ENCODE data around the gene DBN1. TPM values are rescaled to one million over a fixed set of nuclear protein-coding genes. Genes with fewer than 3 reads are reported as not detected.
A peak's percentile ranks its signal among the peaks of the same experiment; 100 is the strongest.

DBN1 gene
- total RNA-seq, 1 donor from 2014 or later = 41.5 TPM

DNA sequence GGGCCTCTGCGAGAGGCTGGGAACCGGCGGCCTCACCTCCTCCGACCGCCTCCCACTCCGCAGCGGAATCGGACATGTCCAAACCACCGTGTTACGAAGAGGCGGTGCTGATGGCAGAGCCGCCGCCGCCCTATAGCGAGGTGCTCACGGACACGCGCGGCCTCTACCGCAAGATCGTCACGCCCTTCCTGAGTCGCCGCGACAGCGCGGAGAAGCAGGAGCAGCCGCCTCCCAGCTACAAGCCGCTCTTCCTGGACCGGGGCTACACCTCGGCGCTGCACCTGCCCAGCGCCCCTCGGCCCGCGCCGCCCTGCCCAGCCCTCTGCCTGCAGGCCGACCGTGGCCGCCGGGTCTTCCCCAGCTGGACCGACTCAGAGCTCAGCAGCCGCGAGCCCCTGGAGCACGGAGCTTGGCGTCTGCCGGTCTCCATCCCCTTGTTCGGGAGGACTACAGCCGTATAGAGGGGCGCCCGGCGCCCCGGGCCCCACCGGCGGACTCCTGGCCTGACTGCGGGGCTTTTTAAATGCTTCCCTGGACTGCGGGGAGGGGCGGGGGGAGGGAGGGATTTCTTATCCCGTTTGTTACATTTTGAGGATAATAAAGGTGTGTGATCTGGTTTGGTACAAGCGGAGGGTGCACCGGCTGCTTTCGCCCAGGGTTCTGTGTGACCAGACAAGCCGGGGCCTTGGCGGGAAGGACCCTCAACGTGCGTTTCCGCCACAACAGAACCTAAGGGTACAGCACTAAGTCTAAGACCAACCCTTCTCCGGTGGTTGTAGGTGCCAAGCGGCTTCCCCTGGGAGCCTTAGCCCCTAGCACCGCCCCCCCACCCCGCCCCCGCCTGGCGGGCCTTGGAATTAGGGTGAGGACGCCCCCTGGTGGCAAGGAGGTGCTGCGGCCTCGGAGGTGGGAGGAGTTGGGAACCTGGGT lies 17.5 kb downstream of the DBN1 start:
- peak; percentile 95 for DNase-seq (ENCODE audit: low spot score)

DNA sequence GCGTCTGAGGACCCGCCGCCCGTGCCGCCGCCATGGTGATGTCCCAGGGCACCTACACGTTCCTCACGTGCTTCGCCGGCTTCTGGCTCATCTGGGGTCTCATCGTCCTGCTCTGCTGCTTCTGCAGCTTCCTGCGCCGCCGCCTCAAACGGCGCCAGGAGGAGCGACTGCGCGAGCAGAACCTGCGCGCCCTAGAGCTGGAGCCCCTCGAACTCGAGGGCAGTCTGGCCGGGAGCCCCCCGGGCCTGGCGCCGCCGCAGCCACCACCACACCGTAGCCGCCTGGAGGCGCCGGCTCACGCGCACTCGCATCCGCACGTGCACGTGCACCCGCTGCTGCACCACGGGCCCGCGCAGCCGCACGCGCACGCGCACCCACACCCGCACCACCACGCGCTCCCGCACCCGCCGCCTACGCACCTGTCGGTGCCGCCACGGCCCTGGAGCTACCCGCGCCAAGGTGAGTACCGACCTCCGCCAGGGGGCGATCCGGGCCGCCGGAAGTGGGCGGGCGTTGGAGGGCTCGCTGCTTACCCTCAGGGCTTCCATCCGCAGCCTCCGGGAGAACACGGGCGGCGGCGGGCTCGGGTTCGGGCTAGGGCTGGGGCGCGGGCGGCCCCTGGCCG lies 18.3 kb downstream of the DBN1 start:
- DNase-seq (ENCODE audit: low spot score) = peak; percentile 89

DNA sequence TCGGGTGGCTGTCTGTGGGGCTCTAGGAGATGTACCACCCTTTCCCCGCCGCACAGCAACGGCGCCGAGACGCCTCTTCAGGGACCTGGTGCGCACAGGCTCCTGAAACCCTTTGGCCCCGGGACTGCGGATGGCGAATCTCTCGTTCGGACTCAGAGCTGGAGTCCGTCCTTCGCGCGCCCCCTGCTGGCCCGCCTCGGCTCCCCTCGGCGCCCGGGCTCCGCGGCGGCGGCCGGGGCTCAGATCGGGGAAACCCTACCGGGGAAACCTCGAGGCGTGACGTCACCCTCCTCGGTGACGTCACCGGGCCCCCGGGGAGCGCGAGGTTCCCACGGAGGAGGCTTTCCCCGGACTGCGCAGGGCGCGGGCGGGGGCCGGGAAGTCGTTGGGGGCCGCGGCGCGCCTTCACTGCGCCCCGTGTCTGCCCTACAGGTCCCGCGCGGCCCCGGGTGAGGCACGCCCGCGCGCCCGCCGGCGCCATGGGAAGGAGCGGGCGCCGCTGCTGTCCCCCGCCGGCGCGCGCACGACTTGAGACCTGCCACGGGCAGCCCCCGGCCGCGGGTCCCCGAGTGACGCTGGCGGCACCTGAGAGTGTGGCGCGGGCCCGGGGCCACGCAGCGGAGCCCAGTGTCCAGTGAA lies 18.9 kb downstream of the DBN1 start:
- peak; percentile 93 for DNase-seq (ENCODE audit: low spot score)

DNA sequence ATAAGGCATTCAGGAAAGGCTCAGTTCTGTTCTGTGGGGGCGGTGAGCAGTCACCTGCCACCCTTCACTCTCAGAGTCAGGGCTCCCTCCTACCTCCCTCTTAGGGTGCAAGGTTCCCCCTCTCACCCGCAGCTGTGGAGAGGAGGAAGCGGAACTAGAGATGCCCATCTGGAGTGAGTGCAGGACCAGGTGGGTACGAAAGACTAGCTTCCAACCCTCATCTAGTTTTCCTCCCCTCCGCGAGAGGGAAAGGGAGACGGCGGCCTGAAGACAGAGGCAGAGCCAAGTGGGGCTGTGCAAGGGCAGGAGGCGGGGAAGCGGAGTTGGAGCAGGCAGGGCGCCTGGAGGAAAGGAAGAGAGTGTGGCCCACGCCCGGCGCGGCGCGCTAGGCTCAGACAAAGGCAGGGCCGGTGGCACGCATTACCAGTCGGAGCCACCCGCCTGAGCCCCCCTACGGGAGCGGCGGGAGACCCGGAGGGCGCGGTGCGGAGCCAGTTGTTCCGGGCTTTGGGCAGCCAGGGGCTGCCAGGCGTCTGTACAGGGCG lies 19.5 kb downstream of the DBN1 start:
- no peak for DNase-seq (ENCODE audit: low spot score)

DNA sequence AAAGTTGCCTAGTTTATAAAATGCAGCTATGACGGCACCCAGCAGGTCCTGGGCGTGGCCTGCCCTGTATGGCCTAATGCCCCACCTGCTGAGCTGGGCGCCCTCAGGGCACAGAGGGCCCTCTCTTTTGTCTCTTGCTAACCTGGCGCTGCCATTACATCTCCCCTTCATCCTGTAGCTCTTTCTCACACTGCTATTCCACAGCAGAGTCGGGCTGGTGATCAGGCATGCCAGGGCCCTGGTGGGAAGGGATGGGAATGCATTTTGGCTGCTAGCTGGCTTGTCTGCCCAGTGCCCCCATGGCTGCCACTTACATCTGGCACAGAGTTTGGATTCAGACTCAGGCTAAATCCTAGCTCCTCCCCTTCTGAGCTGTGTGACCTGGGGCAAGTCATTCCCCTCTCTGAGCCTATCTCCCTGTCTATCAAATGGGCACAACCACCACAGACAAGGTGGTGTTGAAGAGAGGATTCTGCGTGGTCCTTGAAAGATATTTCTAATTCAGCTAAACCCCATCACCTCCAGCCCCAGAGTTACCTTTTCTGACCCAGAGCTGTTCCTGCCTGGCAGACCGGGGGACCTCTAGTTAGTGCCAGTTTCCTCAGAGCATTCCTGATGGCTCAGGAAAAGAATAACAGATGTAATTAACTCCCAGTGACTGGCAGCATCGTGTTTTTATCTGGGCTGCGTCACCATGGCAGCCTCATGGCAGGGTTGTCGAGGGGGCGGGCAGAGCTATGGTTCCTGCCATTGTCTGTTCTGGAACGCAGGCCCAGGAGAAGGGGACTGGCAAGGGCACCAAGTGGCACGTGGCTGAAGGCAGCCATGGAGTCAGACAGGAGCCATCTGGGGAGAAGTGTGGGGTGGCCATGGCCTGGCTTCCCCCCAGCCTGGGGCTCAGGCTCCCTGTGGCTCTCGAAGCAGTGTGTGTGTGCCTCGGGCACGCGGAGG lies 20.5 kb downstream of the DBN1 start:
- DNase-seq (ENCODE audit: low spot score) = no peak

DNA sequence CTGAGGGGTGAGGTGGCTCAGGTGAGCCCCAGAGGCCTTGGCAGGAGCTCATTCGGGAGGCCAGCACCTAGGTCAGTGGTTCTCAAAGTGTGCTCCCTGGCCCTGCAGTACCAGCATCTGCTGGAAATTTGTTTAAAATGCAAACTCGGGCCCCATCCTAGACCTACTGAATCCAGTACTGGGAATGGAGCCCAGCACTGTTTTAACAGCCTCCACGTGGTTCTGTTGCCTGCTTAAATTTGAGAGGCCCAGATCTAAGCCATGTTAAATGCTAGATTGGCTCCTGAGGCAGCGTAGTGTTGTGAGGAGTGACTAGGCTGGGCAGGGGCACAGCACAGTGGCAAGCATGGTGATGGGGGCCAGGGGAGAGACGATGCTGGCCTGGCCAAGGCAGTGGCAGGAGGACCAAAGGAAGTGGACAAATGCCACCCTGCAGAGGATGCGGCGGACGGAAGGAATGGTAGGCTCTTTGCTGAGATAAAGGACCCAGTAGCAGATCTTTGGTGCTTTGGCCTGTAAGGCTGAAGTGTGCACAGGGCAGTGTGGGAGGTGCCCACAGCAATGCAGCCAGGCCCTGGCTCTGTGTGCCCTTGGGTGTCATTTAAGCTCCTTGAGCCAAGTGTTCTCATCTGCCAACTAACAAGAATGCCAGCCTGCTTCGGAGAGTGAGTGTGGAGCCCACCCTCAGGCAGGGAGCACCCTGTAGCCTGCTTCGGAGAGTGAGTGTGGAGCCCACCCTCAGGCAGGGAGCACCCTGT lies 22.6 kb downstream of the DBN1 start:
- no peak for DNase-seq (ENCODE audit: low spot score)

DNA sequence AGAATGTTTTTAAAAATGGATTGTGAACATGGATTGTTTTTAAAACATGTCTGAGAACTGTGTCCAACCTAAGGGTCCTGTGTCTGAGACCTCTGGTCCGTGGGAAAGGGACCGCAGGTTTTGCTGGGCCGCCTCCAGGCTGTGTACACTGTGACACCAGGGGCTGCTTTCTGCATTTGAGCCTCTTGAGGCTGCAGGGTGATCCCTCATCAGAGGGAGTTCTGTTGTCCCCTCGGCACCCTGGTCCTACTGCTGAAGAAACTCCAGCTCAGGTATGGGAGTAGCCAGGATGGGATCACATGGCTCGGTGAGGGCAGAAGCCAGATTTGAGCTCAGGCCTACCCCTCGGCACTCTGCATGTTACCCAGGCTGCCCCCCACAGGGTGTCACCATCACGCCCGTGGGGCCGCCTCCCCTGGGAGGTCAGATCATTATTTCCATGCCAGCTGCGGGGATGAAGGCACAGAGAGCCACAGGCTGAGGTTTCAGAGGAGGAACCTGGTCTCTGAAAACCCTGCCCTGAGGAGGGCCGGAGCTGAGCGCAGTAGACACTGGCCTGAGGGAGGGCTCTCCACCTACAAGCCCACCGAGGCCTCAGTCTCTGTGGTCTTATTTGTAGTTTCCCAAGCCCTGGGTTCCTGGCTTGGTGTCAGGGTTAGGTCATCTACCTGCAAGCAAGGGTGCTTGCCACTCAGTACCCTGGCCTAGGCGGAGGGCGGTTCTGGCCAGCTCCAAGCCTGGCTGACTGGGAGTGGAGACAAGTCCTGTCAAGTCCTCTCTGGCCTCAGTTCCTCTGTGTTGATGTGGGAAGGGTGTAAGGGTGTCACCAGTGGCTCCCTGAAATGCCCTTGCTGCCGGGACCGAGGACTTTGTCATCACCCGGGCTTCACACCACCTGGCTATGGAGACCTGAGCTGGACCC lies 24.0 kb downstream of the DBN1 start:
- DNase-seq (ENCODE audit: low spot score) = no peak

DNA sequence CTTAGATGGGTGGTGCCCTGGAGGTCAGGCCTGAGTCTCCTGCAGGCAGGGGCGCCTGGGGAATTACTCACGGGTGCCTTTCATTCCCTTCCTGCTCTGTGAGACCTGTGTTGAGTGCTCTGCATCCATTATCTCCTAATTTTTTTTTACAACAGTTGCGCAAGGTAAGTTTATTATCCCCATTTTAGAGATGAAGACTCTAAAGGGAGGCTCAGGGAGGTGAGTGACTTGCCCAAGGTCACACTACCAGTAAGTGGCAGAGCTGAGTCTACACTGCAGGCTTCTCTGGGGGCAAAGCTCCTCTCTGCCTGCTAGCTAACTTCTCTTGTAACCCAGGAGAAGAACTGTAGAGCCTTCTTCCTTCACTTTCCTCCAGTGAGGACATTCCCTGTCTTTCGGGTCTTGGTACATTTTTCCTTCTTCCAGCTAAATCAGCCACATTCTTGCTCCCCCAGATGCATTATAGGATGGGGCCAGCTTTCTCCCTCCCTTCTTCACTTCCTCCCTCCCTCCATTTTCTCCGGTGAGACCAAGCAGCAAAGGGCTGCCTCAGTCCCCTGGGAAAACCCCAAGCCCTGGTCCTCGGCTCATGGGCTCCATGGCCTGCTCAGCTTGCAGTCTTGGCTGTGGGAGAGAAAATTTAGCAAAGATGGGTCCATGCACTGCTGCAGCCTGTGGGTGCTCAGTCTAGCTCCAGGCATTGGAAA lies 25.0 kb downstream of the DBN1 start:
- no peak for DNase-seq (ENCODE audit: low spot score)

DNA sequence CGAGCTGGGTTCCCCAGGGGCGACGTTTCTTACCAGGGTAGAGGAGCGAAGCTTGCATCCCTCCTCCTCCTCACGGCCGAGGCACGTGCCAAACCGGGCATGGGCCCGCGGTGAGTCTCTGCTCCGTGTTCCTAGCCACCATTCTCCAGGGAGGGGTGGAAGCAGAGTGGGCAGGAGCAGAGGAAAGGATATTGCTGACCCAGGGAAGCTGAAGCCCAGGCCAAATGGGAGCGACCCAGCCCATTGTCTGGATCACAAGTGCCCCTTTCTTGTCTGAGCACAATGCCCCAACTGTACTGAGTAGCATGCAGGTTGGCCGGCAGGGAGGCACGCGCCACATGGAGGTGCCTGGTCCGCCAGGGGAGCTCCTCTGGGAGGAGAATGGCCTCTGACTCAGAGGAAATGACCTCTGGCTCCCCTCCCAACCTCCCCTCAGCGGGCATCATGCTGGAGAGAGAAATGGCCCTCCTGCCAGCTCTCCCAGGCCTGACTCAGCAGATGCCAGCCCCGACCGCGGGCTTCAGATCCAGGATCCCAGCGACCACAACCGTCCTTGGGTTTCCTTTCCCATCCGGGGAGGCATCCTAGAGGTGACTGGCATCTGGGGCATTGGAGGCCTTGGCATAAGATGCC lies 25.7 kb downstream of the DBN1 start:
- no peak for DNase-seq (ENCODE audit: low spot score)

DNA sequence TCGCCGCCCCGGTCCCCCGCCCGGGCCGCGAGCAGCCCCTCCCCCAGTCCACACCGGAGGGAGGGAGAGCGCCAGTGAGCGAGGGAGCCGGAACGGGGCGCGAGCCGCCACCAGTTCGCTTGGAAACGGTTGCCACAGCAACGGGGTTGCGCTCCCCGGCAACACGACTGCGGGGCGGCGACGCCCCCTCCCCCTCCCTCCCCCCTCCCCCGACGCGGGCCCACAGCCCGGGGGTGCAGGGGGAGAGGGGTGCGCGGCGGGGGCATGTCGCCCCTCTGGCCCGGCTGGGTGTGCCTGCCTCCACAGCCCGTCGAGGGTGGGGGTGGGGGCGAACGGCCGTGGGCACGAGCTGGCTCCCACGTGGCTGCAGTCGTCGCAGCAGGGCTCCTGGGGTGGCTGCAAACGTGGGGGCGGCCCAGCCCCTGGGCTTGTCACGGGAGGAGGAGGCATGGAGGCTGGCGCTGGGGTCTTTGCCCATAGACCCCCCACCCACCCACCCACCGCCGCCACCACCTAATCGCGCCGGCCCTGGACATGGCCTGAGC lies 26.3 kb downstream of the DBN1 start:
- no peak for DNase-seq (ENCODE audit: low spot score)

DNA sequence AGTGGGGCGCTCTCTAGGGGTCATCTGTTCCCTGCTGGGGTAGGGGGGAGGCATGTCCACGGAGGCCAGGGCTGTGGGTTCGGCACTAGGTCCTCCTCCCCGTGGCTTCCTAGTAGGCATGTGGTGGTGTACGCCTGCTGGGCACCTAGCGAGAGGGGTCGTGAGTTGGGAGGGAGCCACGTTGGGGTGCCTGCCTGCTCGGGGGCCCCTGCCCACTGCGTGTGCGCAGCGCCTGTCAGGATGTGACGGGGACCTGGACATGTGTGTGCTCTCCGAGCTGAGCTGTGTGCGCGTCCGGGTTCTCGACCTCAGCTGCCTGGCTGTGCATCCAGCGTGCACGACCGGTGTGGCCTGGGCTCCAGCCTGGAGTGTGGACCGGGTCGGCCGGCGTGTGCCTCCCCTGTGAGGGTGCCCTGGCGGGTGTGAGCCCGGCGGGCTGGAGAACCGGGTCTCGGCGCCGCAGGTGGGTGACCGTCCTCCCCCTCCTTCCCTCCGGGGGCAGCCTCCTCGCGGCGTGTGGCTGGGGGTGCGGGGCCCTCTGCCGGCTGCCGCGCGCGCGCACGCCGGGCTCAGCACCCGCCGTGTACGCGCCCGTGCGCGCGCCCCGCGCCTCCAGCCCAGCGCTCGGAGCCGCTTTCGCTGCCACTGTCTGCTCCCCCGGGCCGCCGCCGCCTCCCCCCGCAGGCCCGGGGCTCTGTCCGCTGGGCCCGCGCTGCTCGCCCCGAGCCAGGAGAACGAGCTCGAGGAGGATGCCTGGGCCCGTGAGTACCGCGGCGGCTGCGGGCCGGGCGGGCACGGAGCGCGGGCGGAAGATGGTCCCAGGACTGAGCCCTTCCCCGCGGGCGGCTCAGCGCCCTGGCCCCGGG lies 27.0 kb downstream of the DBN1 start, which contains the start of gene PRR7:
TSS of gene PRR7 (plus strand) at position 615 of the 866 bp plus-strand sequence. CDS start 8,254 bp downstream, outside the sequence.
- no peak for DNase-seq (ENCODE audit: low spot score)

DNA sequence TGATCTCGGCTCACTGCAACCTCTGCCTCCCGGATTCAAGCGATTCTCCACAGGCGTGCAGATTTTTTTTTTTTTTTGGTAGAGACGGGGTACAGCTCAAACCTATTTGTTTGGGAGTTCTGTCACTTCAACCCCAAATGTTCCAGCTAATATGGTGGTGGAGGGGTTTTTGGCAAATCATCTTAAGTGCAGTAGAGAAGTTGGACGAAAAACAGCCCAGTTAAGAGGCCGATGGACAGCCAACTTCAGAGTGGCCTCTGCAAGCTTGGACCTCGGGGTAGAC lies 27.6 kb downstream of the DBN1 start:
- no peak for DNase-seq (ENCODE audit: low spot score)

DNA sequence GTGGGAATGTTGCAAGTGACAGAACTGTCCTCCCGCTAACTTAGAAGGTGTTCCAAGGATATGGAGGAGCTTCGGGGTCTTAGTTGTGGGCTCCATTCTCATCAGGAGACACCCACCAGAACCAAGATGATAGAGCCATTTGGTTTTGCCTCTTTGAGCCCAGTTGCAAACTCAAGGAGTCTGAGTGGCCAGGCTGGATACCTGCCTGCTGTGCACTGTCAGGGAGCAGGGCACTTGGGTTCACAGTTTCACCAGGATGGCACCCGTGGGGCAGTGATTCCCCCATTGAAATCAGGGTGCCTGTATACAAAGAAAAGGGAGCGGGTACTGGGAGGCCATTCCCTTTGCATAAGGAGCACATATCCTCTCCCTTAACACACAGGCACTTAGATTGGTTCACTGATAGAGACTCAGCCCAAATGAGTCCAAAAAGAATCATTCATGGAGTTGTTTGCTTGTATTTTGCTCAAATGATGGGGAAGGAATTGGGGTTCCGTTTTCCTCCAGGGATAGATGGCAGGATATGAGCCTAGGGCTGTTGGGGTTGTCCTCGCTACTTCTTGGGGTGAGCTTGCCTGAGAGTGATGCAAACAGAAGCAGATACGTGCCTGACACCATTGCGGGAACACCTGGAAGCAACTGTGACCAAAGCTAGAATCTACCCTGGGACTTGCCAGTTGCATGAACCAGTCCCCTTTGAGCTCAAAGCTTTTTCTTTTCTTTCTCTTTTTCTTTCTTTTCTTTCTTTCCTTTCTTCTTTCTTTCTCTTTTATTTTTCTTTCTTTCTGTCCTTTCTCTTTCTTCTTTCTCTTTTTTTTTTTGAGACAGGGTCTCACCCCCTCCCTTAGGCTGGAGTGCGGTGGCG lies 28.1 kb downstream of the DBN1 start:
- DNase-seq (ENCODE audit: low spot score) = no peak

DNA sequence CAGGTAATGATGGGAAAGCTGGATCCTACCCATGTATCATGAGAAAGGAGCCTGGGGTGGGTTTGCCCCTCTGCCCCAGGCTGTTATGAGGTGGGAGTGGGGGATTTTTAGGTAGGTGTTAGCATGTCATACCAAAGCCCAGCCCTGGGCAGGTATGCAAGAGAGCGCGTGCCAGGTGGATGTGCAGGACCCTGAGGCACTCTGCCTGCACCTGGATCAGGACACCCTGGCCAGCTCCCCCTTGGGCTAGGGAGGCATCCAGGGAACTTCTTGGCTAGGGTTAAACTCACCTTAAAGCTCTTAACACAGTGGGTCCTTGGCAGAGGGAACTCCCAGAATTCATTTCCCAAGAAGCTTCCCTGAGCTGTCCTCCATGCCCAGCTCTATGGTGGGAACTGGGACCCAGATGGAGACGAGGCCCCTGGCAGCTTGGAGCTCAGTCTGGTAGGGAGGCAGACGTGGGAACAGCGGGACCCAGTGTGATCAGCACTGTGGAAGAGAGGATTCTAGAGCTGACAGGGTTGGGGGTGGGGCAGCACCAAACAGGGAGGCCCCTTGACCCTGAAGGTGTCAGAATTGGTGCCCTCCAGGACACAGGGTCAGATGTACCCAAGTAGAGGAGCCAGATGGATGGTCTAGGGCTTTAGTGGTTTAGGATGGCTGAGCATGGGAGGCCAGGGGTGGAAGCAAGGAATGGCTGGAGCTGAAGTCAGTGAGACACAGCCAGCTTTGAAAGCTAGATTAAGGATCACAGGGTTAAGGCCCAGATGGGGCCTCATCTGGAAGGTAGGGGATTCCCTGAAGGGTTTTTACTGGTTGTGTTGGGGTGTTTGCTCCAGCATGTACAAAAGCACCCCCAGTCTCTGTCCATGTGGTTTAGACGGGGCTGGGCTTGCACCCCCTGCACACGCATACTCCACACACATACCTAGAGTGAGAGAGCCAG lies 29.1 kb downstream of the DBN1 start:
- DNase-seq (ENCODE audit: low spot score) = no peak

Measured in ureter (tissue), 1 donor.